GM21528 (cell line): Measurements from ENCODE around the gene GRM7.

ENCODE experiments used
- ATAC-seq: cut with Tn5 transposase; IDR thresholded peaks from one replicate; pipeline ENCODE4 v1.9.1; 2021; ENCODE audit warnings: mild to moderate bottlenecking, moderate library complexity; ENCODE audit not compliant: unreplicated experiment, low FRiP score

Gene GRM7

GRCh38 chr3:7745711-7746110 is 884.8 kb downstream of the GRM7 start:
- no peak for ATAC-seq

- ATAC-seq, result no peak
Measured at GRCh38 chr3:7749931-7750695, 889.2 kb downstream of the GRM7 start.

GRCh38 chr3:7752005-7752404 is 891.1 kb downstream of the GRM7 start:
- no peak for ATAC-seq

- no peak for ATAC-seq
Measured at GRCh38 chr3:7754653-7755441, 893.9 kb downstream of the GRM7 start.

- no peak for ATAC-seq
Measured at GRCh38 chr3:7759630-7760029, 898.7 kb downstream of the GRM7 start.

GRCh38 chr3:7760718-7761117 is 899.8 kb downstream of the GRM7 start:
- ATAC-seq, result no peak

GRCh38 chr3:7764115-7764514 is 903.2 kb downstream of the GRM7 start:
- ATAC-seq, result no peak

- ATAC-seq, result no peak
Measured at GRCh38 chr3:7766530-7766929, 905.6 kb downstream of the GRM7 start.

GRCh38 chr3:7779331-7779730 is 918.4 kb downstream of the GRM7 start:
- no peak for ATAC-seq

GRCh38 chr3:7781395-7781794 is 920.5 kb downstream of the GRM7 start:
- ATAC-seq, result no peak

- no peak for ATAC-seq
Measured at GRCh38 chr3:7787871-7788828, 927.2 kb downstream of the GRM7 start.

GRCh38 chr3:7788881-7789280 is 928.0 kb downstream of the GRM7 start:
- no peak for ATAC-seq

GRCh38 chr3:7789324-7789723 is 928.4 kb downstream of the GRM7 start:
- no peak for ATAC-seq

GRCh38 chr3:7790141-7790540 is 929.2 kb downstream of the GRM7 start:
- no peak for ATAC-seq
